Measurements from ENCODE around the gene ZFP14.

Gene ZFP14

DNA sequence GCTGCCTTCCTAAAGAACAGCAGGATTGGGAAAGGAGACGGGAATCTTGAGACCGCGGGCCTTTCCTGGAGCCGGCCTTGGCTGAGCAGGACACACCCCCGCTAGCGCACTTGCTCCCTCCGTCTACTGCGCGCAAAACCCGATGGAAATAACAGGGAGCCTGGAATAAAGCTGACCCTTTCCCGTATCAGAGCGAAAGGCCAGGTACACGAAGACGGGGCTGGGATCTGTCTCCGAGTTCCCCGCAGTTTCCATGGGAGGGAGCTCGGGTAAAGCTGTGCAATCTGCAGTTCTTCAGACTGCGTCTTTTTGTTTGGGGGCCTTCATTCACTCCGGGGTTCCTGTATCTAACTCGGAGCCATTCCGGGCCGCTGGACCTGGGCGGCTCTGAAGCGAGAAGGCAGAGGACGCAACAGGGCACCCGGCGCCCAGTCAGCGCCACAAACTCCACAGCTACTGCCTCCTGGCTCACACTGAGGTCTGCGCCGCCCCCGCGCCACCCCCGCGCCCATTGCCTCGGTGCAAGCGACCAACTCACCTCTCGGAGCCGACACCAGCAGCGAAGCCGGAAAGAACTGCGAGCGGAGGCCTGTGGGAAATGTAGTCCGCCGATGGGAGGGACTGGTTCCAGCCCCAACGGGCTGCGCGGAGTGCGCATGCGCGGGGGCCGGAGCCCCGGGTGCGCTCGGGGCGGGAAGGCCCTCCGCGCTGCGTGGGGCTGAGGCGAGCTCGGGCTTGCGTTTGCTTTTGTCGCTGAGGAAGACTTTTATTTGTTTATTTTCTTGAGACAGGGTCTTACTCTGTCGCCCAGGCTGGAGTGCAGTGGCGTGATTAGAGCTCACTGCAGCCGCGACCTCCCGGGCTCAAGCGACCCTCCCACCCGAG, at the start of gene ZFP14:
Gene ZFP14 (minus strand): TSS at position 577 of the 885 bp plus-strand sequence. CDS start 11,309 bp downstream, outside the sequence.
- DNase-seq: peak; percentile 96

GRCh38 chr19:36423925-36424324, 44.9 kb upstream of the ZFP14 start:
- no peak for DNase-seq

GRCh38 chr19:36421749-36422481, 42.9 kb upstream of the ZFP14 start:
- no peak for DNase-seq

- no peak for DNase-seq
Measured at GRCh38 chr19:36420961-36421748, 42.2 kb upstream of the ZFP14 start.

- DNase-seq: peak; percentile 82 to 85
Measured at GRCh38 chr19:36418287-36419001, 39.4 kb upstream of the ZFP14 start, which contains the start of gene ZFP82. Gene ZFP82, minus strand, starts transcription at chr19:36418644. Its CDS starts 8,855 bp downstream, at chr19:36409789.

- DNase-seq: no peak
Measured at GRCh38 chr19:36417752-36418286, 38.8 kb upstream of the ZFP14 start.

GRCh38 chr19:36409841-36410240, 30.8 kb upstream of the ZFP14 start:
- no peak for DNase-seq

- no peak for DNase-seq
Measured at GRCh38 chr19:36408101-36408500, 29.1 kb upstream of the ZFP14 start.

DNA sequence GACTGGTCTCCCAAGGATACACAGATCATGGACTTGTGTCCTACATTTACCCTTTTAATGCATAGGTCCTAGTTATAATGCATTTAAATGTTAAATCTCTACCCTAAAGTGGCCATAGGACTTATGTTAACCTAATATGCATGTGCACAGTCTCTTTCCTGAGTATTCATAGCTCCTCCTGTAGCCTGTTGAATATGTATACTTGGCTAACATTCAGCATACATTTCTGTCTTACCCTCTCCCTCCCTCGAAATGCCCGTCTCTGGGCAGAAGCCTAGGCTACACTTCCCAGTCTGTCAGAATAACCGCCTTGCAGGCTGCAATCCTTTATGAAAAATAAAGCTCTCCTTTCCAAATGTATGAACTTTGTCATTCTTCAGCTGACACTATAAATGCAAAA, 25.5 kb upstream of the ZFP14 start:
- DNase-seq: no peak

GRCh38 chr19:36401475-36401874, 22.5 kb upstream of the ZFP14 start:
- DNase-seq: peak in 1 of 2 donors; percentile 7

DNA sequence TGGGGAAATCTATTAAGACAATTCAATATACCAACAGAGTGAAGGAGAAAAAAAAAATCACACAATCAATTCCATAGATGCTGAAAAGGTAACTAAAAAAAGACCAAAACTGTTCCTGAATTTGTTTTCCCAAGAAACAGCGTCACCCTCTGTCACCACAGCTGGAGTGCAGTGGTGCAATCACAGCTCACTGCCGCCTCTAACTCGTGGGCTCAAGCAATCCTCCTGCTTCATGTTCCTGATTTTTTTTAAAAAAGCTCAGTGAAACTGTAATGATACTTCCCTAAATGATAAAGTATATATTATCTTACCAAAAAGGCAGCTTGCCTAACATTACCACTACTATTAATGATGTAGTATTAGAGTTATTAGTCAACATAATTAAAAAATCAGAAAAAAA, 19.6 kb upstream of the ZFP14 start:
- no peak for DNase-seq

DNA sequence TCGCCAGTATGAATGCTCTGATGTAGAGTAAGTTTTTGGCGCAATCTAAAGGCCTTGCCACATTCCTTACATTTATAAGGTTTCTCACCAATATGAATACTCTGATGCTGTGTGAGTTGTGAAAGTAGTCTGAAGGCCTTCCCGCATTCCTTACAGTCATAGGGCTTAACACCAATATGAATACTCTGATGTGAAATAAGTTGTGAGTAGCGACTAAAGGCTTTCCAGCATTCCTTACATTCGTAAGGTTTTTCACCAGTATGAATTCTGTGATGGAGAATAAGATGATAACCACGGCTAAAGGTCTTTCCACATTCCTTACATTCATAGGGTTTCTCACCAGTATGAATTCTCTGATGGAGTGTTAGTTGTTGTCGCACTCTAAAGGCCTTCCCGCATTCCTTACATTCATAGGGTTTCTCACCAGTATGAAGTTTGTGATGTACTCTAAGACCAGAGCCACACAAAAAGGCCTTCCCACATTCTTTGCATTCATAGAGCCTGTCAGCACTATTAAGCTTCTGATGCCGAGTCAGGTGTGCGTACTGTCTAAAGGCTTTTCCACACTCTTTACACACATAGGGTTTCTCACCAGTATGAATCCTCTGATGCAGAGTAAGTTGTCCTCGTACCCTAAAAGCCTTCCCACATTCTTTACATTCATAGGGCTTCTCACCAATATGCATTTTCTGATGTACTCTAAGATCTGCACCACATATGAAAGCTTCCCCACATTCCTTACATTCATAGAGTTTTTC, 14.1 kb upstream of the ZFP14 start:
- no peak for DNase-seq

DNA sequence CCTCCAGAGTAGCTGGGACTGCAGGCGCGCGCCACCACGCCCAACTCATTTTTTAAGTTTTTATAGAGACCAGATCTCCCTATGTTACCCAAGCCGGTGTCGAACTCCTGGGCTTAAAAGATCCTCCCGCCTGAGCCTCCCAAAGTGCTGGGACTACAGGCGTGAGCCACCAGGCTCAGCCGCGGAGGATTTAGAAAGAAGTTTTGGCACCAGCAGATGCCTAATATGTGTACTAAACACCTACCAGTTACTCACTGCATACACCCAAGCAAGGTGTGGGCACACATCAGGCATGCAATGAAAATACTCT, 464 bp upstream of the ZFP14 start:
- DNase-seq: no peak

- no peak for DNase-seq
Measured at GRCh38 chr19:36377541-36378178, 1.3 kb downstream of the ZFP14 start.

DNA sequence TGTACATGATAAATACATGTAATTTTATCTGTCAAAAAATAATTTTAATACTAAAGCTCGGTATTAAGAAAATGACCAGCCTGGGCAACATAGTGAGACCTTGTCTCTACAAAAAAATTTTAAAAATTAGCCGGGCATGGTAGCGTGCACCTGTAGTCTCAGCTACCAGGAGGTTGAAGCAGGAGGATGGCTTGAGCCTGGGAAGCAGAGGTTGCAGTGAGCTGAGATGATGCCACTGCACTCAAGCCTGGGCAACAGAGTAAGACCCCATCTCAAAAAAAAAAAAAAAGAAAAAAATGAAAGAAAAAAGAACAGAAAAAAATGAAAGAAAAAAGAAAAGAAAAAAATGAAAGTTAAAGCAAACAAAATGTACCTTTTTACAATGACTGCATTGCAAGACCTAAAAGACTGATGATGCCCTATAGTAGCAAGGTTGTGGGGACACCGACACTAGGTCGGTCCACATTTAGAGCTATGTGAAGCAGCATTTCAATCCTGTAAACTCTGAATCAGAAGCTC, 5.3 kb downstream of the ZFP14 start:
- no peak for DNase-seq

GRCh38 chr19:36371886-36372285, 7.1 kb downstream of the ZFP14 start:
- no peak for DNase-seq

DNA sequence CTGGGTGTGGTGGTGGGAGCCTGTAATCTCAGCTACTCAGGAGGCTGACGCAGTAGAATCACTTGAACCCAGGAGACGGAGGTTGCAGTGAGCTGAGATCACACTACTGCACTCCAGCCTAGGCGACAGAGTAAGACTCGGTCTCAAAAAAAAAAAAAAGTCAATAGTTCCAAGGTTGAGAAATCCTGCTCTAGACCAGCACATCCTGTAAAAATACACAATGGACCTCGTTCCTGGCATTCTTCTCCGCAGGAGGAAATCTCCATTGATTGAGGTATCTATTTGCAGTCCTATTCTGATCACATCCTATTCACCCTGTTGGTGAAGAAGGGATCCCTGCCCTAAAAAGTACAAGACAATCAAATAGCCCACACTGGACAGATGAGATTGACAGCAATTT, 15.2 kb downstream of the ZFP14 start:
- DNase-seq: no peak

DNA sequence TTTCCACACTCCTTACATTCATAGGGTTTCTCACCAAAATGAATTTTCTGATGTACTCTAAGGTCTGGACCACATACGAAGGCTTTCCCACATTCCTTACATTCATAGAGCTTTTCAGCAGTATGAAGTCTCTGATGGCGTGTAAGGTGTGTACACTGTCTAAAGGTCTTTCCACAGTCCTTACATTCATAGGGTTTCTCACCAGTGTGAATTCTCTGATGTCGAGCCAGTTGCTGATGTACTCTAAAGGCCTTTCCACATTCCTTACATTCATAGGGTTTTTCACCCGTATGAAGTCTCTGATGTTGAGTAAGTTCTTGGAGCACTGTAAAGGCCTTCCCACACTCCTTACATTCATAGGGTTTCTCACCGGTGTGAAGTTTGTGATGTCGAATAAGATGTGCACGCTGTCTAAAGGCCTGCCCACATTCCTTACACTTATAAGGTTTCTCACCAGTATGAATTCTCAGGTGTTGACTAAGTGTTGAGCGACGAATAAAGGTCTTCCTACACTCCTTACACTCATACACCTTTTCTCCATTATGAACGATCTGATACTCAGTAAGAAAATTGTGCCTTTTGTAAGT, 38.1 kb downstream of the ZFP14 start:
- DNase-seq: no peak

- peak; percentile 78 to 88 for DNase-seq
Measured at GRCh38 chr19:36331353-36332228, 47.4 kb downstream of the ZFP14 start.
